SK-N-MC (cell line): Measurements from ENCODE around the gene RABGGTA.
A peak's percentile ranks its signal among the peaks of the same experiment; 100 is the strongest.

Experiments used
- DNase-seq: peaks from one replicate; pipeline ENCODE4 v3.0.0-alpha.2; 2011; ENCODE audit warnings: low read depth, low spot score
- H3K27ac ChIP-seq: fragments of 200-600 bp; sonication (generic); 2 replicates; pipeline ENCODE4 v1.5.1; 2016; ENCODE audit warnings: mixed run types
- H3K36me3 ChIP-seq: fragments of 200-600 bp; sonication (generic); 2 replicates; pipeline ENCODE4 v1.6.1; 2017; ENCODE audit warnings: antibody characterized with exemption, low read length, mixed read lengths; ENCODE audit not compliant: insufficient read depth
- H3K4me3 ChIP-seq: fragments of 200-600 bp; sonication (generic); 2 replicates; pipeline ENCODE4 v1.5.1; 2016
- H3K9ac ChIP-seq: fragments of 200-600 bp; sonication (generic); 2 replicates; pipeline ENCODE4 v1.8.0; 2017; ENCODE audit warnings: mixed run types, mixed read lengths; ENCODE audit not compliant: insufficient read length
- H3K9me3 ChIP-seq: fragments of 200-600 bp; sonication (generic); 2 replicates; pipeline ENCODE4 v1.6.1; 2017; ENCODE audit warnings: low read depth, mild to moderate bottlenecking, antibody characterized with exemption, low read length, moderate library complexity, mixed read lengths
- EZH2 ChIP-seq: fragments of 200-600 bp; sonication (generic); IDR thresholded peaks from one replicate; pipeline ENCODE4 v1.6.1; 2017; ENCODE audit warnings: antibody characterized with exemption
- FOXP2 ChIP-seq: optimal IDR thresholded peaks from 2 replicates; pipeline ENCODE3; 2011; ENCODE audit warnings: mild to moderate bottlenecking, moderate library complexity; ENCODE audit not compliant: insufficient read depth; ENCODE audit errors: extremely low read length, control extremely low read depth
- POLR2AphosphoS5 ChIP-seq: IDR thresholded peaks from 2 replicates; pipeline ENCODE4 v1.6.1; 2012; ENCODE audit warnings: mild to moderate bottlenecking, low read depth, low read length, borderline replicate concordance

Gene RABGGTA

GRCh38 chr14:24243336-24243836 lies 28.0 kb downstream of the RABGGTA start:
- DNase-seq, result no peak
- TF ChIP-seq EZH2, result no peak
- no peak for TF ChIP-seq POLR2AphosphoS5
- no peak for TF ChIP-seq FOXP2
- Histone ChIP-seq H3K9ac (peak overlapping the region; percentile 92), H3K27ac (peak overlapping the region; percentile 96), H3K4me3 (peak overlapping the region; percentile 95), H3K36me3 (peaks cover 28% of the 10 kb centered on the region), H3K9me3 (no peaks in the 10 kb centered on the region)

DNA sequence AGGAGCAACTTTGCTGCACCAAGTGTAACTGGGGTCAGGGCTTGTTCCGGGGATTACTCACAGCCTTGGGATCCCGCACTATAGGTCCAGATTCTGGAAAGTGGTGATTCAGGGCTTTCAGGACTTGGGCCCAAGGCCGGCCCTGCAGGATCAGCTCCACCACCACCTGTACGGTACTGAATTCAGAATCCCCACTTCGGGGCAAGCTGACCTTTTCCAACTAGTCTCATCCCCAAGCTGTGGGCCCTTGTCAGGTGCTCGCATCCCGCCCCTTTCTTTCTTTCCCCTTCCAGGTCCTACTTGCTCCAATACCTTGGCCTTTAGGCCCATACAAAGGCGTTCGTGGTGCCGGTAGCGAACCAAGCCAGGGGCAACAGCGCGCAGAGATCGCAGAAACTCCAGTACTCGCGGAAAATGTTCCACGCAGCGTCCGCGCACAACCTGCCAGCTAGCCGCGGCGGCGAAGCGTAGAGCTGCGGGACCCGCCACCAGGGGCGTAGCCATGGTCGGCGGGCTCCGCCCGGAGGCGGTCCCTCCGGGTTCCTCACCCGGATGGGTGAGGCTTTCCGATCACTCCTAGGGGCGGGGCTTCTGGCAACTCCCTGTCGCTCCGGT lies 29.5 kb downstream of the RABGGTA start:
- Histone ChIP-seq H3K9me3 (no peaks in the 10 kb centered on the region), H3K36me3 (peaks cover 42% of the 10 kb centered on the region), H3K4me3 (peak overlapping the region; percentile 95), H3K27ac (peak overlapping the region; percentile 96), H3K9ac (peak overlapping the region; percentile 92)
- no peak for TF ChIP-seq POLR2AphosphoS5
- TF ChIP-seq FOXP2, result peak; percentile 7
- peak; percentile 48 for DNase-seq

- Histone ChIP-seq H3K36me3 (peaks cover 59% of the 10 kb centered on the region), H3K4me3 (no peak overlapping the region), H3K9ac (no peak overlapping the region), H3K27ac (0 out of 2 replicates have a peak overlapping the region, but pooled peaks have one; percentile 2), H3K9me3 (no peaks in the 10 kb centered on the region)
- DNase-seq, result no peak
- TF ChIP-seq EZH2 (no peak), FOXP2 (no peak), POLR2AphosphoS5 (no peak)
These were observed 31.1 kb downstream of the RABGGTA start for GRCh38 chr14:24240110-24240918.

- DNase-seq, result no peak
- peaks cover 74% of the 10 kb centered on the region for H3K36me3 ChIP-seq
- peak overlapping the region; percentile 46; the same call in 1 of the 2 replicates for H3K27ac ChIP-seq
- no peak overlapping the region for H3K9ac ChIP-seq
- no peak overlapping the region for H3K4me3 ChIP-seq
- no peaks in the 10 kb centered on the region for H3K9me3 ChIP-seq
- no peak for TF ChIP-seq EZH2
- TF ChIP-seq POLR2AphosphoS5, result no peak
- no peak for TF ChIP-seq FOXP2
These were observed 32.8 kb downstream of the RABGGTA start for GRCh38 chr14:24238527-24239037.

- H3K4me3 ChIP-seq, result no peak overlapping the region
- H3K27ac ChIP-seq, result no peak overlapping the region
- no peak overlapping the region for H3K9ac ChIP-seq
- peaks cover 74% of the 10 kb centered on the region for H3K36me3 ChIP-seq
- no peak for TF ChIP-seq FOXP2
- TF ChIP-seq POLR2AphosphoS5, result no peak
- TF ChIP-seq EZH2, result no peak
- DNase-seq, result no peak
- no peaks in the 10 kb centered on the region for H3K9me3 ChIP-seq
These were observed 33.3 kb downstream of the RABGGTA start for GRCh38 chr14:24238123-24238522.

DNA sequence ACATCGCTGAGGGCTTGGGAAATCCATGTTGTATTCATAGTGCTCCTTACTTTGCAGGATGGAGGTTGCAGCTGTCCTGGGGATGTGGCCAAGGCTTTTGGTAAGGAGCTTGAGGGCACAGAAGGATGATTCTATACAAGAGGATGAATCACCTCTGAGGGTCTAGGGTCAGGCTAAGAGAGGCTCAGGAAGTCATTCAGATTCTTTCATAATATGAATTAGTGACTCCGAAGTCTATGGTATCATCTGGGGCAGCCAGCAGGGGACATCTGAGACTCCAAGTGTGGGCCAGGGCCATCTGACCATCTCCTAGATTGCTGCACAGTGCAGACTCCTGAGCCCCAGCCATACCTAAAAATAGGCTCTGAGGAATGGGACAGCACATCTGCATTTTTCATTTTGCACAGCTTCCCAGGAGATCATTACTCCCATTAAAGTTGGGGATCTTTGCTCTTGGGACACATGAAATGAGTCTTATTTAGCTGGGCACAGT lies 33.9 kb downstream of the RABGGTA start:
- H3K27ac ChIP-seq, result no peak overlapping the region
- H3K9me3 ChIP-seq, result no peaks in the 10 kb centered on the region
- no peak overlapping the region for H3K9ac ChIP-seq
- no peak overlapping the region for H3K4me3 ChIP-seq
- TF ChIP-seq FOXP2, result no peak
- TF ChIP-seq EZH2, result no peak
- TF ChIP-seq POLR2AphosphoS5, result no peak
- peaks cover 74% of the 10 kb centered on the region for H3K36me3 ChIP-seq
- DNase-seq, result no peak

DNA sequence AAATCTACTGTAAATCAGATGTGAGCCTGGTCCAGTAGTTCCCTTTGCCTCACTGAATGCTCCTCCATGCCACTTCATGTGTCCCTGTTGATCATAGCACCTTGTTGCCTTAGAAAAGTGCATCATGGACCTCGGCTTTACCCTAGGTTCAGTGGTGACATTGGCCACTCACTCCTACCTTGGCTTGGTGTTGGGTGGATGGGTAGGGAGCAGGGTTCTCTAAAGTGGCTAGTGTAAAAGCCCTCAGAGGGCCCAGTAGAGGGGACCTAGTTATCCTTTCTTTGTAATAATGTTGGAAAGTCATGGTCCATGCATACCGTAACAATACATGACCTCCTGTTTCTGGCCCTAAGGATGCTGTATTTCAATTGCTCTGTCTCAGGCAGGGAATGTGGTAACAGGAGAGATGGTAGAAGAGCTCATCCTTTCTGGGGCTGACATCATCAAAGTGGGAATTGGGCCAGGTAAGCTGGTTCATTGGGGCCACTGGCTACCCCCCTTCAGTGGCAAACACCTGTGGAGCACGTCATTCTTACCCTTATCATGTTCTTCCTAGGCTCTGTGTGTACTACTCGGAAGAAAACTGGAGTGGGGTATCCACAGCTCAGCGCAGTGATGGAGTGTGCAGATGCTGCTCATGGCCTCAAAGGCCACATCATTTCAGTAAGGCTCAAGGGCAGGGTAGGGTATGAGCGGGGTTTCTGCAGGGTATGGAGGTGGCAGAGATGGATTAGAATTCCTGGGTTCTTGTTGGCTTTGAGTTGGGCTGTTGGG lies 34.5 kb downstream of the RABGGTA start:
- H3K4me3 ChIP-seq, result no peak overlapping the region
- H3K36me3 ChIP-seq, result peaks cover 74% of the 10 kb centered on the region
- TF ChIP-seq POLR2AphosphoS5, result no peak; the same call in 1 of the 2 replicates
- H3K9ac ChIP-seq, result no peak overlapping the region
- DNase-seq, result no peak
- H3K27ac ChIP-seq, result no peak overlapping the region
- H3K9me3 ChIP-seq, result no peaks in the 10 kb centered on the region

DNA sequence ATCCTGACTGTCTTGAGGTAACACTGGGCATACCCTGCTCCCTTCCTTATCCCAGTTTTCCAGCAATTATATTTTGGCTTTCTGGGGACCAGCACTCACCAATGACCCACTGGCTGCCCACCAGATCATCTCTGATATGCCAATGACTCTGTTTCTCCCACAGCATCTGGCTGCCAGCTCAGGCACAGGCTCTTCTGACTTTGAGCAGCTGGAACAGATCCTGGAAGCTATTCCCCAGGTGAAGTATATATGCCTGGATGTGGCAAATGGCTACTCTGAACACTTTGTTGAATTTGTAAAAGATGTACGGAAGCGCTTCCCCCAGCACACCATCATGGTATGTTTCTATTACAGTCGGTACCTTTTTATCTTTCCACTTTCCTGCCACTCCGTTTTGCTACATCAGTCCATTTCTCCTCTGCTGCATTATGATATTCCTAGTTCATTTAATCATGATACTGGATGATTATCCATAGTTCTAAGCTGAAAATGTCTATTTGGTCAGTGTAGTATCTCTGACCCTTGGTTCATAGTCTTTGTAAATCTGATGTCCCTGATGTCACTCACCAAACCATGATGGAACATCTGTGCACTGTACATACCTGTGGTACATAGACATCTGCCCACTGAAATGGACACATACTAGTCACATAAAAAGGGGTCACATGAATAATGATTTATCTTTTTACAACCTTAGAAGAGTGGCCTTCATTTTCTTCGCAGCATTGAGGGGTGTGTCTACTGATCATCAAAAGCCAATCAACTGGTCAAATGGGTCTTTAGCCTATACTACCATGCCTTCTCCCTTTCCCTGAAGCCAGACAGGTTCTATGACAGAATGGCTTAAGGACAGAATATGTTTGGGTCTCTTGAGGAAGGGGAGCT lies 35.4 kb downstream of the RABGGTA start:
- no peak for DNase-seq
- TF ChIP-seq EZH2 (no peak), FOXP2 (no peak), POLR2AphosphoS5 (no peak)
- no peak overlapping the region for H3K27ac ChIP-seq
- no peak overlapping the region for H3K4me3 ChIP-seq
- no peaks in the 10 kb centered on the region for H3K9me3 ChIP-seq
- no peak overlapping the region for H3K9ac ChIP-seq
- peaks cover 73% of the 10 kb centered on the region for H3K36me3 ChIP-seq
